Body of pancreas (tissue), 4 donors: ENCODE data around the gene CEP95.

Experiments used
- CTCF ChIP-seq, 7 experiments: fragments of 450-650 bp in 4 of 7; fragments of 200-600 bp in 3 of 7; sonication (generic) in 3 of 7; IDR thresholded peaks; one replicate each; pipeline ENCODE4 v1.5.1; 2016 to 2019; ENCODE audit warnings: antibody characterized with exemption in 7 of 7
- POLR2A ChIP-seq, 3 donors: fragments of 450-650 bp; IDR thresholded peaks; one replicate each; pipeline ENCODE4 v1.6.1; 2016; ENCODE audit warnings: antibody characterized with exemption in 3 of 3, mild to moderate bottlenecking in 2 of 3

- no peak for TF ChIP-seq CTCF (IDR thresholded peaks at IDR 0.05)
- no peak for TF ChIP-seq POLR2A (IDR thresholded peaks at IDR 0.05)
Observed at GRCh38 chr17:64572682-64573154, 65.9 kb downstream of the CEP95 start.
